BE2C (cell line): Measurements from ENCODE around the gene TMC1.

Experiments
- DNase-seq: peaks from one replicate; pipeline ENCODE4 v3.0.0-alpha.2; 2020
- H3K27me3 ChIP-seq: fragments of 250-450 bp; sonication (Bioruptor Pico); 2 replicates; pipeline ENCODE4 v1.5.1; 2020; ENCODE audit warnings: mild to moderate bottlenecking
- H3K36me3 ChIP-seq: fragments of 250-450 bp; sonication (Bioruptor Pico); 2 replicates; pipeline ENCODE4 v1.5.1; 2020; ENCODE audit warnings: mild to moderate bottlenecking
- H3K4me1 ChIP-seq: fragments of 250-450 bp; sonication (Bioruptor Pico); 2 replicates; pipeline ENCODE4 v1.5.1; 2020
- H3K4me3 ChIP-seq: 2 replicates; pipeline ENCODE4 v1.5.1; 2011; ENCODE audit warnings: low read depth, low read length
- H3K9me3 ChIP-seq: fragments of 250-450 bp; sonication (Bioruptor Pico); 2 replicates; pipeline ENCODE4 v1.5.1; 2020
- CTCF ChIP-seq: IDR thresholded peaks from 2 replicates; pipeline ENCODE4 v1.5.1; 2012; ENCODE audit warnings: mild to moderate bottlenecking, low read depth, low read length

Gene TMC1

GRCh38 chr9:72769546-72769945 lies 248.1 kb downstream of the TMC1 start:
- no peaks in the 10 kb centered on the region for H3K9me3 ChIP-seq
- DNase-seq: no peak
- no peak overlapping the region for H3K4me3 ChIP-seq
- no peak for TF ChIP-seq CTCF
- no peaks in the 10 kb centered on the region for H3K27me3 ChIP-seq
- H3K36me3 ChIP-seq: no peaks in the 10 kb centered on the region
- H3K4me1 ChIP-seq: no peaks in the 10 kb centered on the region

- Histone ChIP-seq H3K9me3 (no peaks in the 10 kb centered on the region), H3K27me3 (no peaks in the 10 kb centered on the region), H3K36me3 (no peaks in the 10 kb centered on the region), H3K4me3 (no peak overlapping the region), H3K4me1 (no peaks in the 10 kb centered on the region)
- DNase-seq: no peak
- no peak for TF ChIP-seq CTCF
Measured at GRCh38 chr9:72772661-72773060, 251.3 kb downstream of the TMC1 start.

- Histone ChIP-seq H3K4me3 (no peak overlapping the region), H3K4me1 (no peaks in the 10 kb centered on the region), H3K36me3 (no peaks in the 10 kb centered on the region), H3K9me3 (no peaks in the 10 kb centered on the region), H3K27me3 (no peaks in the 10 kb centered on the region)
- no peak for TF ChIP-seq CTCF
- DNase-seq: no peak
Measured at GRCh38 chr9:72773570-72773969, 252.2 kb downstream of the TMC1 start.

- TF ChIP-seq CTCF: no peak
- H3K27me3 ChIP-seq: no peaks in the 10 kb centered on the region
- no peaks in the 10 kb centered on the region for H3K36me3 ChIP-seq
- H3K9me3 ChIP-seq: no peaks in the 10 kb centered on the region; the same call in 1 of the 2 replicates
- H3K4me1 ChIP-seq: no peaks in the 10 kb centered on the region
- no peak for DNase-seq
- H3K4me3 ChIP-seq: no peak overlapping the region
Measured at GRCh38 chr9:72775570-72775969, 254.2 kb downstream of the TMC1 start.

- H3K4me1 ChIP-seq: no peaks in the 10 kb centered on the region
- H3K4me3 ChIP-seq: no peak overlapping the region
- no peaks in the 10 kb centered on the region; the same call in 1 of the 2 replicates for H3K9me3 ChIP-seq
- no peaks in the 10 kb centered on the region for H3K27me3 ChIP-seq
- no peak for TF ChIP-seq CTCF
- DNase-seq: no peak
- no peaks in the 10 kb centered on the region for H3K36me3 ChIP-seq
Measured at GRCh38 chr9:72779614-72780013, 258.2 kb downstream of the TMC1 start.

- Histone ChIP-seq H3K27me3 (no peaks in the 10 kb centered on the region), H3K4me3 (no peak overlapping the region), H3K36me3 (no peaks in the 10 kb centered on the region), H3K4me1 (no peaks in the 10 kb centered on the region), H3K9me3 (no peaks in the 10 kb centered on the region)
- no peak for DNase-seq
- TF ChIP-seq CTCF: no peak
Measured at GRCh38 chr9:72786948-72787347, 265.5 kb downstream of the TMC1 start.
